GM21576 (cell line): ENCODE measurements around the gene OR51Q1.

Experiments used
- ATAC-seq: cut with Tn5 transposase; IDR thresholded peaks from one replicate; pipeline ENCODE4 v1.9.1; 2021; ENCODE audit warnings: mild to moderate bottlenecking, moderate library complexity; ENCODE audit not compliant: unreplicated experiment

OR51Q1 gene

GRCh38 chr11:5421811-5422210 is at the start of gene OR51Q1:
Gene OR51Q1, plus strand, starts transcription at chr11:5422111. Its CDS starts 90 bp downstream, at chr11:5422201.
- ATAC-seq = no peak

- peak; percentile 80 for ATAC-seq
Observed at GRCh38 chr11:5380740-5381342, 41.1 kb upstream of the OR51Q1 start.

GRCh38 chr11:5383576-5383975 is 38.3 kb upstream of the OR51Q1 start, which contains the start of gene OR51M1:
Gene OR51M1, plus strand, starts transcription at chr11:5383812. Its CDS starts 5,587 bp downstream, at chr11:5389399.
- no peak for ATAC-seq

- no peak for ATAC-seq
Observed at GRCh38 chr11:5384335-5384734, 37.6 kb upstream of the OR51Q1 start.

- no peak for ATAC-seq
Observed at GRCh38 chr11:5390210-5390609, 31.7 kb upstream of the OR51Q1 start.

- ATAC-seq = no peak
Observed at GRCh38 chr11:5394091-5394490, 27.8 kb upstream of the OR51Q1 start.

- no peak for ATAC-seq
Observed at GRCh38 chr11:5398936-5399335, 23.0 kb upstream of the OR51Q1 start.

GRCh38 chr11:5405173-5405572 is 16.7 kb upstream of the OR51Q1 start:
- no peak for ATAC-seq

- no peak for ATAC-seq
Observed at GRCh38 chr11:5420993-5421392, 918 bp upstream of the OR51Q1 start.

- ATAC-seq = no peak
Observed at GRCh38 chr11:5423131-5423530, 1.2 kb downstream of the OR51Q1 start.

GRCh38 chr11:5441414-5441813 is 19.5 kb downstream of the OR51Q1 start, which contains the start of gene OR51I1:
Gene OR51I1, minus strand, starts transcription at chr11:5441514. Its CDS starts 0 bp downstream, at chr11:5441514.
- ATAC-seq = no peak

GRCh38 chr11:5443835-5444393 is 22.0 kb downstream of the OR51Q1 start:
- no peak for ATAC-seq

GRCh38 chr11:5449023-5449422 is 27.1 kb downstream of the OR51Q1 start, which contains the start of gene OR51I2:
Gene OR51I2, plus strand, starts transcription at chr11:5449323. Its CDS starts 4,166 bp downstream, at chr11:5453489.
- ATAC-seq = no peak

GRCh38 chr11:5449432-5449831 is 27.5 kb downstream of the OR51Q1 start:
- ATAC-seq = no peak

- no peak for ATAC-seq
Observed at GRCh38 chr11:5460983-5461621, 39.2 kb downstream of the OR51Q1 start.

- no peak for ATAC-seq
Observed at GRCh38 chr11:5467527-5467926, 45.6 kb downstream of the OR51Q1 start.
